Ishikawa (cell line): Measurements from ENCODE around the gene BTRC.

ENCODE experiments used
- EGR1 ChIP-seq: IDR thresholded peaks from 2 replicates; pipeline ENCODE4 v1.6.1; 2012
- EP300 ChIP-seq: IDR thresholded peaks from 2 replicates; pipeline ENCODE4 v1.6.1; 2012; ENCODE audit warnings: borderline replicate concordance
- MAX ChIP-seq: IDR thresholded peaks from 2 replicates; pipeline ENCODE4 v1.6.1; 2012
- RAD21 ChIP-seq: IDR thresholded peaks from 2 replicates; pipeline ENCODE4 v1.6.1; 2012; ENCODE audit warnings: low read depth
- REST ChIP-seq: IDR thresholded peaks from 2 replicates; pipeline ENCODE4 v1.6.1; 2012; ENCODE audit warnings: low read depth, mild to moderate bottlenecking
- TAF1 ChIP-seq: IDR thresholded peaks from 2 replicates; pipeline ENCODE4 v1.6.1; 2012; ENCODE audit warnings: low read depth, mild to moderate bottlenecking
- ZBTB7A ChIP-seq: IDR thresholded peaks from 2 replicates; pipeline ENCODE4 v1.6.1; 2012; ENCODE audit warnings: low read depth

- no peak for TF ChIP-seq EP300
- TF ChIP-seq REST, result no peak
- no peak for TF ChIP-seq EGR1
- no peak for TF ChIP-seq TAF1
- no peak for TF ChIP-seq ZBTB7A
- no peak for TF ChIP-seq RAD21
- no peak for TF ChIP-seq MAX
Measured at GRCh38 chr10:101492814-101493213, 138.8 kb downstream of the BTRC start.
